A673 (cell line): ENCODE data around the gene SATB1. TPM values are rescaled to one million over a fixed set of nuclear protein-coding genes. Genes with fewer than 3 reads are reported as not detected.

Source experiments
- Bru-seq: library from RNA; stranded (reverse); fragments of 400-500 nt; gene quantifications from one replicate; lab custom pipeline; 2021; lab: Mats Ljungman, UMichigan
- BruChase-seq, 2 experiments: library from RNA; stranded (reverse); fragments of 400-500 nt; gene quantifications; one replicate each; lab custom pipeline; 2021; lab: Mats Ljungman, UMichigan
- BruUV-seq: library from RNA; stranded (reverse); fragments of 400-500 nt; replicated peaks from 2 replicates; lab custom pipeline; 2021; lab: Mats Ljungman, UMichigan
- CTCF ChIA-PET: fragments of 300-600 bp; sonication (Branson Sonifier 250); formaldehyde crosslinking; loops from one replicate; lab custom pipeline; 2022; ENCODE audit warnings: antibody characterized with exemption; lab: Charles Lee
- POLR2A ChIA-PET: fragments of 300-600 bp; sonication (Branson Sonifier 250); formaldehyde crosslinking; loops from one replicate; lab custom pipeline; 2022; ENCODE audit warnings: antibody characterized with exemption; ENCODE audit not compliant: low non-redundant PET; lab: Charles Lee
- DNase-seq: peaks from one replicate; pipeline ENCODE4 v3.0.0-alpha.2; 2015; ENCODE audit warnings: low spot score
- H3K27ac ChIP-seq: fragments of 200-600 bp; sonication (generic); 2 replicates; pipeline ENCODE4 v1.5.1; 2016; ENCODE audit warnings: mixed run types, low read depth, mild to moderate bottlenecking, mixed read lengths, antibody characterized with exemption, low read length; ENCODE audit not compliant: poor library complexity, severe bottlenecking
- H3K27me3 ChIP-seq: fragments of 200-600 bp; sonication (generic); replicated peaks from 2 replicates; pipeline ENCODE4 v1.6.1; 2017; ENCODE audit warnings: mixed run types, low read depth, mild to moderate bottlenecking, mixed read lengths, antibody characterized with exemption, low read length; ENCODE audit not compliant: insufficient read depth, poor library complexity
- H3K36me3 ChIP-seq: fragments of 200-600 bp; sonication (generic); 2 replicates; pipeline ENCODE4 v1.6.1; 2016; ENCODE audit warnings: mixed run types, mild to moderate bottlenecking, mixed read lengths, antibody characterized with exemption, low read length; ENCODE audit not compliant: insufficient read depth, poor library complexity, severe bottlenecking
- H3K4me1 ChIP-seq: fragments of 200-600 bp; sonication (generic); 2 replicates; pipeline ENCODE4 v1.6.1; 2017; ENCODE audit warnings: mixed run types, mild to moderate bottlenecking, mixed read lengths, antibody characterized with exemption, low read length; ENCODE audit not compliant: insufficient read depth, poor library complexity, severe bottlenecking
- H3K4me3 ChIP-seq: fragments of 200-600 bp; sonication (generic); 2 replicates; pipeline ENCODE4 v1.5.1; 2016; ENCODE audit warnings: low read depth, mixed run types, mild to moderate bottlenecking, mixed read lengths, low read length; ENCODE audit not compliant: poor library complexity, severe bottlenecking
- H3K9me3 ChIP-seq: fragments of 200-600 bp; sonication (generic); 2 replicates; pipeline ENCODE4 v1.6.1; 2016; ENCODE audit warnings: mixed run types, low read depth, mild to moderate bottlenecking, mixed read lengths, antibody characterized with exemption, low read length; ENCODE audit not compliant: poor library complexity, severe bottlenecking
- EZH2 ChIP-seq: fragments of 200-600 bp; sonication (generic); IDR thresholded peaks from 2 replicates; pipeline ENCODE4 v1.6.1; 2017; ENCODE audit warnings: borderline replicate concordance, low read depth, mild to moderate bottlenecking, mixed read lengths, antibody characterized with exemption, low read length; ENCODE audit not compliant: poor library complexity, severe bottlenecking
- intact Hi-C: fragments of 100-400 bp; cut with micrococcal nuclease; formaldehyde crosslinking; loops from one replicate; pipeline ENCODE4 v1.10.0; 2022; ENCODE audit not compliant: unreplicated experiment
- long read RNA-seq: library from polyadenylated mRNA; stranded (forward); transcript quantifications from one replicate; pipeline ENCODE4 v2.0.0, GENCODE V29; 2022
- total RNA-seq: library from RNA; stranded (reverse); gene quantifications from 2 replicates; pipeline ENCODE4 v1.2.3, GENCODE V29; 2021
- TF ChIP-seq, protein P1 (sequence below): fragments of 300-800, 200-600 bp; sonication (generic); conservative IDR thresholded peaks from 2 replicates; pipeline ENCODE4 v1.5.1; 2017; ENCODE audit warnings: low read depth, mild to moderate bottlenecking, antibody characterized with exemption, low read length, moderate library complexity, mixed read lengths

Gene SATB1
- total RNA-seq, result 5.2 and 5.9 TPM in 2 replicates
- Bru-seq, nascent RNA, result percentile 41 among the genes with signal in this experiment
- percentile 39 among the genes with signal in this experiment for BruChase-seq, experiment 1, labeled RNA remaining after a 2-hour chase
- BruChase-seq, experiment 2, labeled RNA remaining after a 6-hour chase, result percentile 38 among the genes with signal in this experiment
- long read RNA-seq, full-length matches to known transcripts, result 5 of 6 reads
- long read RNA-seq, partial matches to known transcripts, result 0 of 6 reads
- long read RNA-seq, other reads (novel, unspliced or antisense), result 1 of 6 reads

DNA sequence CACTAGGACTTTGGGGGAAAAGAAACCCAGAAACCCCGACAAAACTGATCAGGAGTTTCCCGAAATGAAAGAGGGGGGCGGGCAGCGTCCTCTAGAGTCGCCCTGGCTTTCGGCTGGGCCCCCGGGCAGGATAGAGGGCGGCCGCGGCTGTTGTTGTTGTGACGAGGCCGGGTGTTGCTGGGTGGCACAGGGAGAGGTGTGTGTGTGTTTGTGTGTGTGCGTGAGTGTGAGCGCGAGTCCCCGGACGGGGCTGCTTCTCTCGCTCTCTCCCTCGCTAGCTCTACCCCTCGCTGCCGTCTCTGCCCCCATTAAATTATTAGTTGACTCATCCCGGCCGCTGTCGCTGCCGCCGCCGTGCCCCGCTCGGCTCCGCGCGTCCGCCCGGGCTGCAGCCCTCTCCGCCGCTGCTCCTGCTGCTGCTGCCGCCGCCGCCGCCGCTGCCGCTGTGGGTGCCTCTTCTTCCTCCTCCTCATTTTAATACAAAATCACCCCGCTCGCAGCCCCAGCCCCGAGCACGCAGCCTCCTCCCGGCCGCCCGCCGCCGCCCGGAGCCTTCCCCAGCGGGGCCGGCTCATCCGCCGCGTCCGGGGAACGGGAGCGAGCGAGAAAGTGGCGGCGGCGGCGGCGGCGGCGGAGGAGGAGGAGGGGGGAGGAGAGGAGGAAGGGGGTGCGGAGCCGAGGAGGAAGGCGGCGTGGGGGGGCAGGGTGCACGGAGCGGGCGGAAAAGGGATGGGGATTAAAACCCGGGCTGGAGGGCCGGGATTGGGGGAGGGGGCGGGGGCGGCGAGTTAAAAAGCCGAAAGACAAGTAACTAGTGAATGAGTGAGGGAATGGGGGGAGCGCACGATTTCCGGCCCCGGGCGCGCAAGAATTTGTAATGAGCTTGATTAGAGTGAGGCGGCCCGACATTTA, at the start of gene SATB1:
TSS of gene SATB1 (minus strand) at position 611 of the 912 bp plus-strand sequence. CDS start 4,372 bp downstream, outside the sequence.
- ChIA-PET POLR2A (no interaction called here), CTCF (no interaction called here)
- Histone ChIP-seq H3K27ac (peak within 1 kb of the TSS; percentile 70), H3K4me1 (peaks cover 4% of the 10 kb centered on the region), H3K4me3 (peak within 1 kb of the TSS; percentile 73), H3K9me3 (no peaks in the 10 kb centered on the region), H3K27me3 (peaks cover 16% of the 10 kb centered on the region), H3K36me3 (no peaks in the 10 kb centered on the region)
- no TSS peak for BruUV-seq
- intact Hi-C loops, result no loop called here
- TF ChIP-seq EZH2, result no peak
- TF ChIP-seq, protein P1, sequence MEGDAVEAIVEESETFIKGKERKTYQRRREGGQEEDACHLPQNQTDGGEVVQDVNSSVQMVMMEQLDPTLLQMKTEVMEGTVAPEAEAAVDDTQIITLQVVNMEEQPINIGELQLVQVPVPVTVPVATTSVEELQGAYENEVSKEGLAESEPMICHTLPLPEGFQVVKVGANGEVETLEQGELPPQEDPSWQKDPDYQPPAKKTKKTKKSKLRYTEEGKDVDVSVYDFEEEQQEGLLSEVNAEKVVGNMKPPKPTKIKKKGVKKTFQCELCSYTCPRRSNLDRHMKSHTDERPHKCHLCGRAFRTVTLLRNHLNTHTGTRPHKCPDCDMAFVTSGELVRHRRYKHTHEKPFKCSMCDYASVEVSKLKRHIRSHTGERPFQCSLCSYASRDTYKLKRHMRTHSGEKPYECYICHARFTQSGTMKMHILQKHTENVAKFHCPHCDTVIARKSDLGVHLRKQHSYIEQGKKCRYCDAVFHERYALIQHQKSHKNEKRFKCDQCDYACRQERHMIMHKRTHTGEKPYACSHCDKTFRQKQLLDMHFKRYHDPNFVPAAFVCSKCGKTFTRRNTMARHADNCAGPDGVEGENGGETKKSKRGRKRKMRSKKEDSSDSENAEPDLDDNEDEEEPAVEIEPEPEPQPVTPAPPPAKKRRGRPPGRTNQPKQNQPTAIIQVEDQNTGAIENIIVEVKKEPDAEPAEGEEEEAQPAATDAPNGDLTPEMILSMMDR, result no peak
- DNase-seq, result peak; percentile 73

DNA sequence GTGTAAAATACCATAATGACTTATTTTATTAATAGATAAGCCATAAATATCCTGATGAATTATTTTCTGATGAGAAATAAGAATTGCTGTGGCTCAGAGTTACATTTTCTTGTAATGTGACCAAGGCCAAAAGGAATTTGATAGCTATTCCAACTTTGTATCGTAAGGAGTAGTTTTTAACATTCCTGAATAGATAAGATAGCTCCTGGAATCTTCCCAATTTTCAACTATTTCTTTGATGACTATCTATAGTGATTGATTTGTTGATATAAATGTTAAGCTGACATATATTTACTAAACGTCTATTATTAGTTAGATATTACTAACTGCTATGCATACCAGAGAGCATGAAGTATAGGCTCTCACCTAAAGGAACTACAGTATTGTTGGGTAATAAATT, 49.1 kb upstream of the SATB1 start:
- intact Hi-C loops, result no loop called here
- BruUV-seq, result no TSS peak

DNA sequence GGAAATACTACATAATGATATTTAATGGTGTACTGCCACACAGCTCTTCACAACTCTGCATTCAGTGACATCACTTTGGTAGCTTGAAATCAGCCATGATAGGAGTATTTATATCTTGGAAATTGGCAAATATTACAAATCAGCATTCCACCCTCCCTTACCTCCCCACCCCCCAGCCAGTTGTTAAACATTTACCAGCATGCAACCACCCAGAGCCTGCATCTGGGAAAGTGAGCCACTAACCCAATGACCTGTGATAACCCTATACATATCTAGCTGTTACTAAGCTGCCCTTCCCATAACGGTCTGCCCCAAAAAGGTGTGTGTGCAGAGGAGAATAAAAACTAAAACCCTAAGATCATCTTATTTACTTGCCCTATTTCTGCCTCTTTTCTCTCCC, 44.6 kb upstream of the SATB1 start:
- CTCF ChIA-PET, result no interaction called here
- no peak for TF ChIP-seq EZH2
- TF ChIP-seq, protein P1, result no peak
- POLR2A ChIA-PET, result no interaction called here
- no peaks in the 10 kb centered on the region for H3K4me1 ChIP-seq
- BruUV-seq, result no TSS peak
- H3K4me3 ChIP-seq, result no peak overlapping the region
- no peak for DNase-seq
- no peaks in the 10 kb centered on the region for H3K9me3 ChIP-seq
- intact Hi-C loops, result no loop called here
- no peak overlapping the region for H3K27ac ChIP-seq
- H3K27me3 ChIP-seq, result no peaks in the 10 kb centered on the region
- no peaks in the 10 kb centered on the region for H3K36me3 ChIP-seq

More for the DNA sequence above, 49.1 kb upstream of the SATB1 start:
- H3K27me3 ChIP-seq, result no peaks in the 10 kb centered on the region
- no peaks in the 10 kb centered on the region for H3K36me3 ChIP-seq
- DNase-seq, result no peak
- H3K9me3 ChIP-seq, result no peaks in the 10 kb centered on the region
- H3K27ac ChIP-seq, result no peak overlapping the region
- ChIA-PET CTCF (no interaction called here), POLR2A (no interaction called here)
- H3K4me1 ChIP-seq, result no peaks in the 10 kb centered on the region
- H3K4me3 ChIP-seq, result no peak overlapping the region
- TF ChIP-seq, protein P1, result no peak
- TF ChIP-seq EZH2, result no peak
